Cardiac fibroblast (primary cell): ENCODE data around the gene TMEM158.

Experiments used
- DNase-seq, 2 donors: peaks; one replicate each; pipeline versions ENCODE4 v3.0.0 to v3.0.0-alpha.2; 2010; ENCODE audit warnings: low read depth in 2 of 2
- H3K4me3 ChIP-seq, 2 donors: replicated peaks in 1 of 2; 1 replicate in 1 of 2; 2 replicates in 1 of 2; pipeline ENCODE4 v1.5.1; 2011; ENCODE audit warnings: low read depth in 2 of 2, low read length in 2 of 2, mild to moderate bottlenecking in 2 of 2, moderate library complexity in 1 of 2
- TF ChIP-seq, protein P1 (sequence below): IDR thresholded peaks from one replicate; pipeline ENCODE4 v1.5.1; 2011; ENCODE audit warnings: low read depth, mild to moderate bottlenecking, low read length, inconsistent platforms

Gene TMEM158

GRCh38 chr3:45246241-45246640, 20.2 kb upstream of the TMEM158 start:
- H3K4me3 ChIP-seq: no peak overlapping the region
- TF ChIP-seq, protein P1, sequence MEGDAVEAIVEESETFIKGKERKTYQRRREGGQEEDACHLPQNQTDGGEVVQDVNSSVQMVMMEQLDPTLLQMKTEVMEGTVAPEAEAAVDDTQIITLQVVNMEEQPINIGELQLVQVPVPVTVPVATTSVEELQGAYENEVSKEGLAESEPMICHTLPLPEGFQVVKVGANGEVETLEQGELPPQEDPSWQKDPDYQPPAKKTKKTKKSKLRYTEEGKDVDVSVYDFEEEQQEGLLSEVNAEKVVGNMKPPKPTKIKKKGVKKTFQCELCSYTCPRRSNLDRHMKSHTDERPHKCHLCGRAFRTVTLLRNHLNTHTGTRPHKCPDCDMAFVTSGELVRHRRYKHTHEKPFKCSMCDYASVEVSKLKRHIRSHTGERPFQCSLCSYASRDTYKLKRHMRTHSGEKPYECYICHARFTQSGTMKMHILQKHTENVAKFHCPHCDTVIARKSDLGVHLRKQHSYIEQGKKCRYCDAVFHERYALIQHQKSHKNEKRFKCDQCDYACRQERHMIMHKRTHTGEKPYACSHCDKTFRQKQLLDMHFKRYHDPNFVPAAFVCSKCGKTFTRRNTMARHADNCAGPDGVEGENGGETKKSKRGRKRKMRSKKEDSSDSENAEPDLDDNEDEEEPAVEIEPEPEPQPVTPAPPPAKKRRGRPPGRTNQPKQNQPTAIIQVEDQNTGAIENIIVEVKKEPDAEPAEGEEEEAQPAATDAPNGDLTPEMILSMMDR: no peak

DNA sequence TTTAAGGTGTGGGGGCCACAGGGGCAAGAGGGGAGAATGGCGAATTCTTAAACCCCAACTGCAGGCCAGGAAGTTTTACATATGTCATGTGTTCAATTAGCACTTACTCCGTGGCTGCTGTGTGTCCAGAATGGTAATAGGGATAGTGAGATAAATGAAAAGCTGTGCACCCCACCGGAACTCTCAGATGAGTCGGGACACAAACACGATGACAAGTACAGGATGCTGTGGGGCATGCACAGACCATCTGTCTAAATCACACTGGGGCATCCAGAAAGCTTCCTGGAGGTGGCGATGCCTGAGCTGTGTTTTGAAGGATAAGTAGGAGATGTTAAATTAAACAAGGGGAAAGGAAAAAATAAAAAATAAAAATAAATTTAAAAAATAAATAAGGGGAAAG, 18.3 kb upstream of the TMEM158 start:
- TF ChIP-seq, protein P1: no peak
- no peak overlapping the region for H3K4me3 ChIP-seq
- no peak for DNase-seq

More at GRCh38 chr3:45246241-45246640, 20.2 kb upstream of the TMEM158 start:
- DNase-seq: no peak

DNA sequence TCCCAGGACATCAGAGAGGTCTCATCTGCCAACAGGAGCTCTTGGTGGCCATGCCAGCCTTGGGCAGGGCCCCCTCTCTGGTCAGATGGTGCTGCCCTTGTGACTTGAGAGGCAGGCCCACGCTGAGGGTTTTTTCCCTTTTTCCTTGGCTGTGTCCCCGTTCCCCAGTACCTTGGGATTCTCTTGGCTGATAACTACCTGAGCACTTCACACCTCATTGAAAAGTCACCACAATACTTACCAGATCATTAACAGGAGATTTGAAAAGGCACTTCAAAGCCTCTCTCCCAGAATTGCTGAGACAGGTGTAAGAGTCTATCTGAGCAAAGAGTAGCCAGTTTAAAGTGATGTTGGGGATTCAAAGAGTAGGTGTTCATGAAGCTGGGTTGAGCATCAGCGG, 15.1 kb upstream of the TMEM158 start:
- no peak overlapping the region for H3K4me3 ChIP-seq
- DNase-seq: no peak
- TF ChIP-seq, protein P1: no peak

DNA sequence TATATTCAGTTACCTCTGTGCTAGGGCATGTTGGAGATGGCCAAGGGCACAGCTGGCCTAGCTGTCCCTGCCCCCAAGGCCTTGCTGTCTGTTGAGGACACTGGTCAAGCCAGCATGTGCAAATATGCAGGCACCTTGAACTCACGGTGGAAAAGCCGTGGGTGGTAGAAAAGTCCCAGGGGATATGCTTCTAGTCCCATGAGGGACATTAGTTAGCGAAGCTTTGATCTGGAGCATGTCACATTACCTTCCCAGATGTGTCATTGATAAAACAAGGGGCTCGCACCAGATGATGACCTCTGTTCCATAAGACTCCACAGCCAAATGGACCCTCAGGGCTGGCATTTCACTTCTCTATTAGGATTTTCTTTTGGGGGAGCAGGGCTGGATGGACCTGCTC, 14.2 kb upstream of the TMEM158 start:
- TF ChIP-seq, protein P1: no peak
- H3K4me3 ChIP-seq: no peak overlapping the region
- no peak for DNase-seq

GRCh38 chr3:45239254-45239653, 13.2 kb upstream of the TMEM158 start:
- H3K4me3 ChIP-seq: no peak overlapping the region
- DNase-seq: no peak
- TF ChIP-seq, protein P1: no peak

DNA sequence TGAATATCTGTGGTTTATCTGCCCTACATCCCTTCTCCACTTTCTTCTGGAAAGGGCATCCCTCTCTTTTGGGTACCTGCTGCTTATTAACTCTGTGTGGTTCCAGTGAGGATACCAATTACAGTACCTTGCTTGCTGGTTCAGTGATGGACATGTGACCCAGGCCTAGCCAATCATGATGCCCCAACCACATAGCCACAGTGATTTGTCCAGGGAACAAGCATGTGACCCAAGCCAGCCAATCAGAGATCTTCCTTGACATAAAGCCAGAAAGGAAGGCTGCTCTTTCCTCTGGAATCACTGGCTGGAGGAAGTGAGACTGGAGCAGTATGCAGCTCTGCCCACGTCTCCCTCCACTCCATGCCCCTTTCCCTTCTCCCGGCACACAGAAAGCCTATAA, 10.9 kb upstream of the TMEM158 start:
- no peak for DNase-seq
- H3K4me3 ChIP-seq: no peak overlapping the region
- TF ChIP-seq, protein P1: no peak

- no peak overlapping the region for H3K4me3 ChIP-seq
- DNase-seq: no peak
- TF ChIP-seq, protein P1: no peak
These were observed 9.3 kb upstream of the TMEM158 start for GRCh38 chr3:45235409-45235808.
